ENCODE data around the gene IL13RA1.
"Not testable (repeated sequence)": the region's sequence is repeated elsewhere in the genome, so short reads cannot be mapped to it uniquely, and the experiment has no call there.

IL13RA1 gene

DNA sequence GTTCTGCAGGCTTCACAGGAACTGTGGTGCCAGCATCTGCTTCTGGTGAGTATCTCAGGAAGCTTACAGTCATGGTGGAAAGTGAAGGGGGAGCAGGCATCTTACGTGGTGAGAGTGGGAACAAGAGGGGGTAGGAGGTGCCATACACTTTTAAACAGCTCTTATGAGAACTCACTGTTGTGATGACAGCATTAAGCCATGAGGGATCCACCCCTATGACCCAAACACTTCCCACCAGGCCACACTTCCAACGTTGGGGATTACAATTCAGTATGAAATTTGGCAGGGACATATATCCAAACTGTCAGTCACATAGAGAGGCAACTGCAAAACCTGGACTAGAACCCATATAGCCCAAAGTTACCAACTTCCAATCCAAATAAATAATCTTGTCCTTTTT, 53.1 kb downstream of the IL13RA1 start:
- DNase-seq (ENCODE audit: low spot score), result no peak

DNA sequence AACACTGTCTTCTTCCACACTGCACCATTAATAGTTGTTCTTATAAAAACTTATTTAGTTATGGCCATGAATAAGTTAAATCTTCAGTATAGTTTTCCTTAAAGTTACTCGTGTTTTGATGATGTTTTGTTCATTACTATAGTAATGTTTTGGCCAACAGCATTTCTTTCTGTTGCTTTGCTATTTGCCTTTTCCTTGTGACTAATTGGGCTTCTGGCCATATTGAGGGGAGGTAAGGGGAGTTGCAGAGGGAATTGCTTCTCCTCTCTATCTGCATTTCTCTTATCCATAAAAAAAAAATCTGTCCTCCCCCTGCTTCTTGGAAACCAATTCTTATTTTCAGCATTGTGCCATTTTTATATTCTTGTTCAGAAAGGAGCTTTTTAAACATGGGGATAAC, 53.5 kb downstream of the IL13RA1 start:
- DNase-seq (ENCODE audit: low spot score), result no peak

DNA sequence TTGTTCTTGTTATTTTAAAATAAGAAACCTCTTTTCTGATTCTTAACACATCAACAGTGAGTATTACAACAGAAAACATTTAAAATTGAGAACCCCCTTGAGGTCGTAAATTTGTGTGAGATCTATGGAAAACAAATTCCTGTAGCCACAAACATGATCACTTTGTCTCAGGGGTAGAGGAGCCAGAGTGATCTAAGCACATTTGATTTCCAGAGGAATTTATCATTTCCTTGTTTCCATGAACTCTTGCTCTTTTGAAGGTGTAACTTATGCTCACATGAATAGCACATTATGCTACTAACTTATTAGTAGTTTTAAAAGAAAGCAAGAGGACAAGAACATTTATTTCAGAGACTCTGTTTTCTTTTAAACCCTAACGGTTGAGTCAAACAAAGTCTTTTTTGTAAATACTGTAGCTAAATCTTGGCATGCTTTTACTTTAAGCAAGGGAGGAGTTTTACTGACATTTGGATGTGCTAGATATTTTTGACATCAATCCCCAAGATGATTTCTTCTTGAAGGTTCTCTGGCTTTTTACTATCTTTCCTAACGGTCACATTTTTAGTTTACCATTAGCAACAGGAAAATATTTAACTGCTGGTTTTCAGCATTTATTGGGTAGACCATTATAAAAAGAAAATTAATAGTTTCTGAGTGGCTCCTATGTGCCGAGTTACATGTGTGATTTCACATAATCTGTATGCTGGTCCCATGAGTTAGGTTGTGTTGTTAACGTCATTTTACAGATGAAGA, 68.3 kb downstream of the IL13RA1 start:
- no peak for DNase-seq (ENCODE audit: low spot score)

- DNase-seq (ENCODE audit: low spot score), result no peak
Measured at GRCh38 chrX:118802857-118803256, 75.5 kb downstream of the IL13RA1 start.

DNA sequence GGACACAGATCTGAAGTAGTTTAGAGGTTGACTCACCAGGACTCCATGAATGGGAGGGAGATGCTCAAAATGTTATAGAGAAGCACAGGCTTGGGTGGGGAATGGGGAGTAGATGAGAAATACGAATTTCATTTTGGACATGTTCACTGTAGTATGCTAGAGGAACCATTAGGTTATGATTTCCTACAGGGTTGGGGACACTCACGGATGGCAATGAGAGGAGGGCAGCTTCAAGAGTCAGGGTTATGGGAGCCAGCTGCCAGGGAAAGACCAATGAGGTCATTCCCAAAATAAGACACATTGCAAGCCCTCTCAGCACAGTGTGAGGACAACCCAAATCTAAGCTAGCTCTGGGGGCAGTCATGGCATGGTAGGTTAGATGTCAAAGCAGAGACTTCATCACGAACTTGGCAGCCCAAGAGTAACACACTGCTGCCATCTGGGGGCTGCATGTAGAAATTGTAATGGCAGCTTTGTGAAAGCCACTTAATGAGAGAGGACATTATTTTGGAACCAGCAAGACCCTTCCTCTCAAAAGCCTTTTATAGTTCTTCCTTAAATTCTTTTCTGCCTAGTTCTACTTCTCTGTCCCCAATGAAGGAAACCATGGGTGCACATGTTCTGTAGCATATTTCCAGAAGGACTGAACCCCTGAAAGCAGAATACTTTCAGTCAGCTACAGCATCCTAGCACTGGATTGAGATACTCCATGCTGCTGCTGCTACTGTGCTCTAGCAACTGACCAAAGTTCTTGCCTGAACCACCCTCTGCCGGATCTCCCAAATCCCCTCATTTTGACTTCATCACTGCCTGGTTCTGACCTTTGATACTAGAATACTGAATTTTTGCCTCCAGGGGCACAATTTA, 80.0 kb downstream of the IL13RA1 start:
- DNase-seq (ENCODE audit: low spot score), result peak; percentile 47

- DNase-seq (ENCODE audit: low spot score), result not testable (repeated sequence)
Measured at GRCh38 chrX:118817257-118817656, 89.9 kb downstream of the IL13RA1 start.

DNA sequence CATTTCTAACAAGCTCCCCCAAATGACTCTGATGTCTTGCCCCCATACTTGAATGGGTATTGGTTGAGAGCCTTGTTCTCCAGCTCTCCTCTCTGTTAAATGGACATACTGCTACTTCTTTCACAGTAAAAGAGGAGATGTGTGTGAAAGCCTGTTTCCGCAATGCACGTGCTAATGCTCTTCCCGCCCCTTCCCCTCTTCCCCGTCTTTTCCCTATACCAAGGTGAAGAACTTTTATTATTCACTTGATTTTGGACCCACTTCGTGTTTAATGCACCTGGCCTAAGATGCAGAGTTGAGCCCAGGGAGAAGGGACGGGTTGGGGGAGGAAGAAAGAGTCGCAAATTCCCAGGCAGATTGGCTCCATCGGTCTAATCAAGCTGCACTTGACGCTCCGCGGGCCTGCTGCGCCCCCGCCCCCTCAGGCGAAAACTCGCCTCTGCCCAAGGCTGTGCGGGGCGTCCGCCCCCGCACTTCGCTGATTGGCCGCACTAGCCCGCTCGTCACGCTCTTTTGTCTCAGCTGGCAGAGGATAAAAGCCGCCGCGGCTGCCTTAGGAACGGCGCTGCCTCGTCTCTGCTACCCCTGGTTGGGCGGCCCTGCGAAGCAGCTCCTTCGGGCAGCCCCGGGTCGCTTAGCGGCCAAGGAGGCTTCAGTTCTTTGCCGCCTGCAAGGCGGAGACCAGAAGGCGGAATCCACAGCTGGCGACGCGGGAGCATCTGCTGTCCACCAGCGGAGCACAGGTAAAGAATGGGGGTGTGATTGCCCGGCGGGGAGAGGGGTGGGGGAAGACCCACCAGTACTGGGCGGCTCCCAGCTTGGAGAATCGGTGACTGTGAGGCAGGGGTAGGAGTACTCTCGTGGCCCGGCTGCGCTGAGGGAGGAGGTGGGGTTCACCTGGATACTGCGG, 96.1 kb downstream of the IL13RA1 start, which contains the start of gene ZCCHC12:
TSS of gene ZCCHC12 (plus strand) at position 562 of the 910 bp plus-strand sequence. CDS start 1,421 bp downstream, outside the sequence.
- DNase-seq (ENCODE audit: low spot score), result peak; percentile 67

- no peak for DNase-seq (ENCODE audit: low spot score)
Measured at GRCh38 chrX:118824173-118824730, 96.8 kb downstream of the IL13RA1 start.

- DNase-seq (ENCODE audit: low spot score), result no peak
Measured at GRCh38 chrX:118825227-118825626, 97.8 kb downstream of the IL13RA1 start.

DNA sequence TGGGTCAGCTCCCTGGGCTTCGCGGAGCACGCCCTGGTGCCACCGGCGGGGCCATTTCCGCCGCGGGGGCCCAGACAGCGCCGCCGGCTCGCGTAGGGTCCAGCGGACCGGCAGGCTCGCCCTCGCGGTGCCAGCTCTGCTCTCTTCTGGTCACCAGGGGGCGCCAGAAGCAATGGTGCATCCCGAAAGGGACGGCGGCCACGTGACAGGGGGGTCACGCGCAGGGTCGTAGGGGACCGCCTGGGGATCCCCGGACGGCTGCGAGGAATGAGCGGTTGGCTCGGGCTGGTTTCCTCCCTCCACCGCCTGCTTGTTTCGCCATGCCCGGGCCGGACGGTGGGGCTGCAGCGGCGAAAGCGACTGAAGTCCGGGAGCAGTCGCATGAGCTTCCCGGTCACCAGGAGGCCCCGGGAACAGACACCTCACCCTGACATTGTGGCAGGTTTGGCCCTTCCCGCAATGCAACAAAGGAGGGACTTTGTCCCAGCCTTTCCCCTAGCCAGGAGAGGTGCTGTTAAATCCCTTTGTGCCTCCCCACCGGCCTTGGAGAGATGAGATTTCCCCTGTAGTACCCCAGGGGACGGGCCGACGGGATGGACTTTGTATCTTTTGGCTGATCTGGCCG, 112.0 kb downstream of the IL13RA1 start:
- peak; percentile 77 for DNase-seq (ENCODE audit: low spot score)

Measured in AG08396 (cell line).